HAP-1 (cell line): ENCODE results near the gene NBAS.
"Not testable (repeated sequence)": the region's sequence is repeated elsewhere in the genome, so short reads cannot be mapped to it uniquely, and the experiment has no call there.

Experiments
- DNase-seq, 2 experiments: peaks; one replicate each; pipeline ENCODE4 v3.0.0-alpha.2; 2016 to 2020; ENCODE audit warnings: low spot score in 2 of 2
- H3K27me3 ChIP-seq: fragments of 250-450 bp; sonication (Bioruptor Pico); 2 replicates; pipeline ENCODE4 v1.5.1; 2020; ENCODE audit warnings: low read depth, mild to moderate bottlenecking, moderate library complexity
- H3K36me3 ChIP-seq: fragments of 250-450 bp; sonication (Bioruptor Pico); replicated peaks from 2 replicates; pipeline ENCODE4 v1.5.1; 2020; ENCODE audit warnings: mild to moderate bottlenecking
- H3K4me1 ChIP-seq: fragments of 250-450 bp; sonication (Bioruptor Pico); 2 replicates; pipeline ENCODE4 v1.5.1; 2020; ENCODE audit warnings: mild to moderate bottlenecking
- H3K4me3 ChIP-seq: fragments of 250-450 bp; sonication (Bioruptor Pico); 2 replicates; pipeline ENCODE4 v1.5.1; 2020; ENCODE audit warnings: mild to moderate bottlenecking, moderate library complexity
- H3K9me3 ChIP-seq: fragments of 250-450 bp; sonication (Bioruptor Pico); 2 replicates; pipeline ENCODE4 v1.5.1; 2020; ENCODE audit warnings: mild to moderate bottlenecking, moderate library complexity
- in situ Hi-C: fragments of 300-500 bp; cut with MboI; formaldehyde crosslinking; loops from 3 replicates; pipeline ENCODE4 v1.14.3; 2020; ENCODE audit warnings: low sequenced_read_pairs, inconsistent platforms, mixed read lengths

Gene NBAS

GRCh38 chr2:15412779-15413178 lies 148.4 kb downstream of the NBAS start:
- no peaks in the 10 kb centered on the region for H3K4me1 ChIP-seq
- H3K27me3 ChIP-seq, result no peaks in the 10 kb centered on the region
- in situ Hi-C loops, result no loop called here
- no peak overlapping the region for H3K4me3 ChIP-seq
- H3K36me3 ChIP-seq, result no peaks in the 10 kb centered on the region
- DNase-seq, result no peak
- H3K9me3 ChIP-seq, result no peaks in the 10 kb centered on the region

DNA sequence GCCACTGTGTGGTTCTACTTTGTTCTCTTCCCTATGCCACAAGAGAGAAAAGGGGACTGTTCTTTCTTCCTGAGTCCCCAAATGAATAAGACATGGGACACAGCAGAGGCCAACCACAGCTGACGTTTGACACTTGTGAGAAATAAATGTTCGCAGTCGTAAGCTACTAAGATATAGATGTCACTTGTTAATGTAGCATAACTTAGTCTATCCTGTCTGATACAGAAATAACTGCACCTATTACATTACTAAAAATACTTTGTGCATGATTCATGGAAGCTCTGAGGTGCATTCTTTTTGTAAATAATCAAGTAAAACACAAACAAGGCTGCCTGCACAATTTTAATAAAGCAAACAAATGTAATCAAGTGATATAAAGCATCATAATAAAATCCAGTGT lies 148.8 kb downstream of the NBAS start:
- H3K27me3 ChIP-seq, result no peaks in the 10 kb centered on the region
- no peaks in the 10 kb centered on the region for H3K36me3 ChIP-seq
- H3K9me3 ChIP-seq, result no peaks in the 10 kb centered on the region
- in situ Hi-C loops, result no loop called here
- H3K4me3 ChIP-seq, result no peak overlapping the region
- no peaks in the 10 kb centered on the region for H3K4me1 ChIP-seq
- no peak for DNase-seq

- Histone ChIP-seq H3K4me1 (no peaks in the 10 kb centered on the region), H3K9me3 (no peaks in the 10 kb centered on the region), H3K4me3 (no peak overlapping the region), H3K36me3 (no peaks in the 10 kb centered on the region), H3K27me3 (no peaks in the 10 kb centered on the region)
- DNase-seq, result no peak
- in situ Hi-C loops, result no loop called here
Observed at GRCh38 chr2:15410884-15411283, 150.2 kb downstream of the NBAS start.

GRCh38 chr2:15408759-15409158 lies 152.4 kb downstream of the NBAS start:
- H3K4me1 ChIP-seq, result no peaks in the 10 kb centered on the region
- H3K9me3 ChIP-seq, result no peaks in the 10 kb centered on the region
- in situ Hi-C loops, result no loop called here

GRCh38 chr2:15407666-15408065 lies 153.5 kb downstream of the NBAS start:
- Histone ChIP-seq H3K4me3 (no peak overlapping the region), H3K36me3 (no peaks in the 10 kb centered on the region), H3K27me3 (no peaks in the 10 kb centered on the region), H3K9me3 (no peaks in the 10 kb centered on the region), H3K4me1 (no peaks in the 10 kb centered on the region)
- in situ Hi-C loops, result no loop called here
- DNase-seq, result no peak

More at GRCh38 chr2:15408759-15409158, 152.4 kb downstream of the NBAS start:
- no peak overlapping the region for H3K4me3 ChIP-seq
- H3K36me3 ChIP-seq, result no peaks in the 10 kb centered on the region
- no peaks in the 10 kb centered on the region for H3K27me3 ChIP-seq
- no peak for DNase-seq

DNA sequence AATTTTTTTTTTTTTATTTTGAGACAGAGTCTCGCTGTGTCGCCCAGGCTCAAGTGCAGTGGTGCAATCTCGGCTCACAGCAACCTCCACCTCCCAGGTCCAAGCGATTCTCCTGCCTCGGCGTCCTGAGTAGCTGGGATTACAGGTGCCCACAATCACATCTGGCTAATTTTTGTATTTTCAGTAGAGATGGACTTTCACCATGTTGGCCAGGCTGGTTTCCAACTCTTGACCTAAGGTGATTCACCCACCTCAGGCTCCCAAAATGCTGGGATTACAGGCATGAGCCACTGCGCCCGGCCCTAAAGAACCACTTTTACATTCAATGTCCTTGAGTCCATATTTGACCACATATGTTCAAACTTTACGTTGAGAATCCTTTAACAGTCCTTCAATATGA lies 156.6 kb downstream of the NBAS start:
- H3K36me3 ChIP-seq, H3K27me3 ChIP-seq, DNase-seq, H3K4me1 ChIP-seq, H3K4me3 ChIP-seq, H3K9me3 ChIP-seq, in situ Hi-C loops: not testable (repeated sequence)

- no peak for DNase-seq
- H3K36me3 ChIP-seq, result no peaks in the 10 kb centered on the region; the same call in 1 of the 2 replicates
- in situ Hi-C loops, result no loop called here
Observed at GRCh38 chr2:15400240-15400826, 160.8 kb downstream of the NBAS start.

DNA sequence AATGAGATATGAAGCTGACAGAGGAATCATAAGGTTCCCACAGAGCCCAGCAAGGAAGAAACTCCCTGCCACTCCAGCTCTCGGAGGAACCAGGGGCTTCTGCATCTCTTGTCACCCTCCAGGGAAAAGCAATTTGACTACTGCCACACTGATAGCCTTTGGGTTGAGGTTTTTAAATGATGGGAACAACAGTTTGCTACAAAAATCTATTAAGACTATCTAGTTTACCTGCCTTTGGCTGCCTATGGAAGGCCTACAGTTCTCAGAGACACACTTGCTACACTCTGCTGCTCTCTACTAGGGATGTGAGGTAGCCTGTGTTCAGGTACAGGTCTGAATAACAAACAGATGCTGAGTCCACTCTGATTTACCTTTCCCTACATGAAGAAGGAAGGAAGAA lies 161.9 kb downstream of the NBAS start:
- Histone ChIP-seq H3K4me3 (no peak overlapping the region), H3K27me3 (no peaks in the 10 kb centered on the region), H3K4me1 (peaks cover 7% of the 10 kb centered on the region), H3K9me3 (no peaks in the 10 kb centered on the region), H3K36me3 (no peaks in the 10 kb centered on the region; the same call in 1 of the 2 replicates)
- in situ Hi-C loops, result no loop called here
- no peak for DNase-seq

More at GRCh38 chr2:15400240-15400826, 160.8 kb downstream of the NBAS start:
- H3K4me1 ChIP-seq, result peaks cover 7% of the 10 kb centered on the region
- no peaks in the 10 kb centered on the region for H3K9me3 ChIP-seq
- no peak overlapping the region for H3K4me3 ChIP-seq
- H3K27me3 ChIP-seq, result no peaks in the 10 kb centered on the region

DNA sequence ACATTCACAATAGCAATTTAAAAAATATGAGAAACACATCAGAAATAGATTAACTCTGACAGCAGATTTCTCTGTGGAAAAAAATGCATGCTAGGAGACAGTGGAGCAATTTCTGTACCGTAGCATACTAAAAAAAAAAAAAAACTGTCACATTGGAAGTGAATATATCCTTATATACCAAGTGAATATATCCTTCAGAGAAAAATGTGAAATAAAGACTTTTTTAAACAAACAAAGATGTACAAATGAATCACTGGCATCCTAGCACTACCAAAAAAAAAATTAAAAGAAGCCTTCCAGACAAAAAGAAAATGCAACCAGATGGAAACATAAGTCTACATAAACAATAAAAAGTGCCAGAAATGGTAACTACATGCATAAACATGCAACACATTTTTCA lies 169.4 kb downstream of the NBAS start:
- DNase-seq, result no peak
- no peak overlapping the region for H3K4me3 ChIP-seq
- no peaks in the 10 kb centered on the region; the same call in 1 of the 2 replicates for H3K36me3 ChIP-seq
- H3K27me3 ChIP-seq, result no peaks in the 10 kb centered on the region
- H3K9me3 ChIP-seq, result no peaks in the 10 kb centered on the region
- in situ Hi-C loops, result no loop called here
- H3K4me1 ChIP-seq, result peaks cover 6% of the 10 kb centered on the region; the same call in 1 of the 2 replicates

GRCh38 chr2:15389895-15390294 lies 171.2 kb downstream of the NBAS start:
- Histone ChIP-seq H3K9me3 (no peaks in the 10 kb centered on the region), H3K4me3 (no peak overlapping the region), H3K36me3 (no peaks in the 10 kb centered on the region), H3K27me3 (no peaks in the 10 kb centered on the region), H3K4me1 (peaks cover 6% of the 10 kb centered on the region; the same call in 1 of the 2 replicates)
- DNase-seq, result no peak
- in situ Hi-C loops, result no loop called here

DNA sequence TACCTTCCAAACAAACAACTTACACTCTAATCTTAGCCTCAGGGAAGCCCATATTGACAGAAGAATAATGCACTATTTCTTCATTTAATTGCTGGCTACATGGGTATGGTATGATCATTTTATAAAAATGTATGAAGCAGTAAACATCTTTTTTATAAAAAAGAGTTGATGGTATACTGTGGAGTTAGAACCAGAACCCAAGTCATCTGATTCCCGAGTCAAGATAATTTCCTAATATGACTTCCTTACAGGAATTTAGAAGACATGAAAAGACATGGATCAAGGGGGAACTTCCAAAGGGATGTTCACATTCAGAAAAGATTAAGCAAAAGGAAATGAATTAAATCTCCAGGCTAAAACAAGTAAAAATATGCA lies 171.8 kb downstream of the NBAS start:
- Histone ChIP-seq H3K4me1 (peaks cover 6% of the 10 kb centered on the region; the same call in 1 of the 2 replicates), H3K4me3 (no peak overlapping the region), H3K9me3 (no peaks in the 10 kb centered on the region), H3K36me3 (no peaks in the 10 kb centered on the region), H3K27me3 (no peaks in the 10 kb centered on the region)
- DNase-seq, result no peak
- in situ Hi-C loops, result no loop called here

DNA sequence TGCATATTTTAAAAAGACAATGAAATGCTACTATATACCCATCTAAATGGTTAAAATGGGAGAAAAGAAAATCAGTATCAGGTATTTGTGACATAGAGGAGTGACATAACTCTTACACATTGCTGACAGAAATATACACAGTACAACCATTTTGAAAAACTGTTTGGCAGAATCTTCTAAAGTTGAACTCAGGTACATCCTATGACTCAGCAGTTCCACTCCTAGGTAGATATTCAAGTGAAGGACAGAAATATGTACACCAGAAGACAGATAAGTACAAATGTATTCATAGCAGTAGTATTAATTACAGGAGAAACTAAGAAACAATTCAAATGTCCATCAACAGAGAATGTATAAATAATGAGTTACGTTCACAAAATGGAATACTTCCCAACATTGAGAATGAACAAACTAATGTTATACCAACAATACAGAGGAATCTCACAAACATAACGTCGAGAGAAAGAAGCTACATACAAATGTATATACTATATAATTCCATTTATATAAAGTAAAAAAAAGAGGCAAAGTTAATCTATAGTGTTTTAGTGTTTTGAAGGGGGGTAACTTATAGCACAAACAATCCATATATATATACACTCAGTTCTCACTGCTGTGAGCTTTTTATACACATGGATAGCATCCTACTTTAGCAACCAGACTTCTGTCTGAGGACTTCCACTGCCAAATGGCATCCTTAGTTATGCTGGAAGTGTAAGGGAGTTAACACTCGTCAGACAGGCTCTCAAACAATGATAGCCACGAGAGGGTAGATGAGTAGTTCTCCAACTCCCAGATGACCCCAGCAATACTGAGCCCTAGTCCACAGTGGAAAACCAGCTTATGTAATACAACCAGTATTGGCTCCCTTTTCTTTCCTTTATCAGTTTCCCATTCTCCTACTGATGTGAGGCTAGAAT lies 172.5 kb downstream of the NBAS start:
- H3K9me3 ChIP-seq, result no peaks in the 10 kb centered on the region
- H3K4me1 ChIP-seq, result peaks cover 6% of the 10 kb centered on the region; the same call in 1 of the 2 replicates
- no peak overlapping the region for H3K4me3 ChIP-seq
- no peak for DNase-seq
- no peaks in the 10 kb centered on the region for H3K36me3 ChIP-seq
- in situ Hi-C loops, result no loop called here
- H3K27me3 ChIP-seq, result no peaks in the 10 kb centered on the region

GRCh38 chr2:15385184-15385583 lies 175.9 kb downstream of the NBAS start:
- no peaks in the 10 kb centered on the region for H3K9me3 ChIP-seq
- in situ Hi-C loops, result no loop called here
- DNase-seq, result no peak

GRCh38 chr2:15383695-15384350 lies 177.3 kb downstream of the NBAS start:
- H3K4me1 ChIP-seq, result peaks cover 3% of the 10 kb centered on the region; the same call in 1 of the 2 replicates
- H3K4me3 ChIP-seq, result no peak overlapping the region
- DNase-seq, result no peak
- in situ Hi-C loops, result no loop called here
- H3K36me3 ChIP-seq, result no peaks in the 10 kb centered on the region
- H3K9me3 ChIP-seq, result no peaks in the 10 kb centered on the region
- H3K27me3 ChIP-seq, result no peaks in the 10 kb centered on the region

More at GRCh38 chr2:15385184-15385583, 175.9 kb downstream of the NBAS start:
- Histone ChIP-seq H3K4me1 (peaks cover 9% of the 10 kb centered on the region), H3K27me3 (no peaks in the 10 kb centered on the region), H3K4me3 (no peak overlapping the region), H3K36me3 (no peaks in the 10 kb centered on the region)
